OCI-LY3 (cell line): ENCODE measurements around the gene ADTRP.

ENCODE experiments used
- H2AFZ ChIP-seq: fragments of 200-600, 300-600 bp; shearing (Covaris generic); 2 replicates; pipeline ENCODE4 v1.6.0; 2014; ENCODE audit warnings: antibody characterized with exemption, low read depth, low read length
- H3K27ac ChIP-seq: fragments of 200-600, 300-600 bp; sonication (generic); 2 replicates; pipeline ENCODE4 v1.5.1; 2014; ENCODE audit warnings: mild to moderate bottlenecking, low read length, moderate library complexity, mixed read lengths
- H3K27me3 ChIP-seq: fragments of 200-600, 300-600 bp; sonication (generic); 2 replicates; pipeline ENCODE4 v1.6.1; 2014; ENCODE audit warnings: low read depth, low read length, mixed read lengths
- H3K36me3 ChIP-seq: fragments of 200-600, 300-600 bp; sonication (generic); replicated peaks from 2 replicates; pipeline ENCODE3; 2014; ENCODE audit warnings: low read depth, low read length, mixed read lengths
- H3K4me1 ChIP-seq: fragments of 300-600, 200-600 bp; sonication (generic); 2 replicates; pipeline ENCODE4 v1.6.1; 2014; ENCODE audit warnings: low read length, mixed read lengths
- H3K4me2 ChIP-seq: fragments of 200-600, 300-600 bp; sonication (generic); 2 replicates; pipeline ENCODE4 v1.6.1; 2014; ENCODE audit warnings: low read length, mixed read lengths
- H3K4me3 ChIP-seq: fragments of 300-600, 200-600 bp; sonication (generic); 2 replicates; pipeline ENCODE4 v1.5.1; 2014; ENCODE audit warnings: antibody characterized with exemption, mild to moderate bottlenecking, low read length, moderate library complexity
- H3K79me2 ChIP-seq: fragments of 300-600, 200-600 bp; shearing (Covaris generic); 2 replicates; pipeline ENCODE4 v1.6.1; 2014; ENCODE audit warnings: mild to moderate bottlenecking, low read length, mixed read lengths
- H3K9ac ChIP-seq: fragments of 300-600, 200-600 bp; shearing (Covaris generic); 2 replicates; pipeline ENCODE4 v1.6.0; 2014; ENCODE audit warnings: mild to moderate bottlenecking, low read length, moderate library complexity
- H3K9me3 ChIP-seq: fragments of 200-600, 300-600 bp; shearing (Covaris generic); 2 replicates; pipeline ENCODE4 v1.6.1; 2014; ENCODE audit warnings: low read length, mixed read lengths; ENCODE audit not compliant: insufficient read depth
- H4K20me1 ChIP-seq: fragments of 200-600, 300-600 bp; sonication (generic); 2 replicates; pipeline ENCODE4 v1.6.1; 2016; ENCODE audit warnings: low read length, mixed read lengths; ENCODE audit not compliant: insufficient read depth
- CTCF ChIP-seq: fragments of 200-600, 300-600 bp; sonication (generic); IDR thresholded peaks from 2 replicates; pipeline ENCODE4 v1.5.1; 2014; ENCODE audit warnings: antibody characterized with exemption, low read length, low read depth
- EZH2phosphoT487 ChIP-seq: fragments of 200-600 bp; shearing (Covaris generic); IDR thresholded peaks from 2 replicates; pipeline ENCODE4 v1.6.1; 2018; ENCODE audit warnings: antibody characterized with exemption, mixed run types, low read depth

The ADTRP gene

GRCh38 chr6:11711984-11712711 is 66.5 kb downstream of the ADTRP start:
- no peaks in the 10 kb centered on the region for H3K27me3 ChIP-seq
- H2AFZ ChIP-seq = no peak overlapping the region
- no peaks in the 10 kb centered on the region for H3K9me3 ChIP-seq
- H4K20me1 ChIP-seq = no peaks in the 10 kb centered on the region
- H3K4me2 ChIP-seq = peak overlapping the region; percentile 53
- no peak overlapping the region for H3K27ac ChIP-seq
- no peaks in the 10 kb centered on the region for H3K79me2 ChIP-seq
- no peak overlapping the region for H3K4me3 ChIP-seq
- TF ChIP-seq EZH2phosphoT487 = no peak
- TF ChIP-seq CTCF = no peak
- no peaks in the 10 kb centered on the region for H3K36me3 ChIP-seq
- no peak overlapping the region for H3K9ac ChIP-seq
- H3K4me1 ChIP-seq = peaks cover 36% of the 10 kb centered on the region

GRCh38 chr6:11711003-11711983 is 67.3 kb downstream of the ADTRP start:
- Histone ChIP-seq H3K9ac (no peak overlapping the region), H4K20me1 (no peaks in the 10 kb centered on the region), H3K79me2 (no peaks in the 10 kb centered on the region), H3K27ac (no peak overlapping the region), H3K9me3 (no peaks in the 10 kb centered on the region), H2AFZ (no peak overlapping the region), H3K36me3 (no peaks in the 10 kb centered on the region), H3K27me3 (no peaks in the 10 kb centered on the region), H3K4me2 (no peak overlapping the region), H3K4me1 (peaks cover 36% of the 10 kb centered on the region), H3K4me3 (no peak overlapping the region)
- no peak for TF ChIP-seq EZH2phosphoT487
- no peak for TF ChIP-seq CTCF

- no peaks in the 10 kb centered on the region for H3K79me2 ChIP-seq
- no peak overlapping the region for H3K27ac ChIP-seq
- H2AFZ ChIP-seq = no peak overlapping the region
- no peaks in the 10 kb centered on the region for H3K27me3 ChIP-seq
- no peak overlapping the region for H3K4me3 ChIP-seq
- H3K4me2 ChIP-seq = no peak overlapping the region
- H3K9me3 ChIP-seq = no peaks in the 10 kb centered on the region
- no peaks in the 10 kb centered on the region for H4K20me1 ChIP-seq
- peaks cover 36% of the 10 kb centered on the region for H3K4me1 ChIP-seq
- H3K36me3 ChIP-seq = no peaks in the 10 kb centered on the region
- H3K9ac ChIP-seq = no peak overlapping the region
- no peak for TF ChIP-seq CTCF
- TF ChIP-seq EZH2phosphoT487 = no peak
Measured at GRCh38 chr6:11710311-11710761, 68.3 kb downstream of the ADTRP start.

- H3K36me3 ChIP-seq = no peaks in the 10 kb centered on the region
- no peak overlapping the region for H3K4me3 ChIP-seq
- H3K79me2 ChIP-seq = no peaks in the 10 kb centered on the region
- H3K4me2 ChIP-seq = no peak overlapping the region
- TF ChIP-seq CTCF = no peak
- TF ChIP-seq EZH2phosphoT487 = no peak
- no peaks in the 10 kb centered on the region for H3K4me1 ChIP-seq
- H2AFZ ChIP-seq = no peak overlapping the region
- no peak overlapping the region for H3K9ac ChIP-seq
- H3K27ac ChIP-seq = no peak overlapping the region
- no peaks in the 10 kb centered on the region for H3K9me3 ChIP-seq
- H4K20me1 ChIP-seq = no peaks in the 10 kb centered on the region
- H3K27me3 ChIP-seq = no peaks in the 10 kb centered on the region
Measured at GRCh38 chr6:11706171-11706570, 72.4 kb downstream of the ADTRP start.
